GM21390 (cell line): Measurements from ENCODE around the gene RNASE1.
"Not testable (repeated sequence)": the region's sequence is repeated elsewhere in the genome, so short reads cannot be mapped to it uniquely, and the experiment has no call there.

Experiments used
- ATAC-seq: cut with Tn5 transposase; IDR thresholded peaks from one replicate; pipeline ENCODE4 v1.9.1; 2021; ENCODE audit not compliant: unreplicated experiment

RNASE1 gene

DNA sequence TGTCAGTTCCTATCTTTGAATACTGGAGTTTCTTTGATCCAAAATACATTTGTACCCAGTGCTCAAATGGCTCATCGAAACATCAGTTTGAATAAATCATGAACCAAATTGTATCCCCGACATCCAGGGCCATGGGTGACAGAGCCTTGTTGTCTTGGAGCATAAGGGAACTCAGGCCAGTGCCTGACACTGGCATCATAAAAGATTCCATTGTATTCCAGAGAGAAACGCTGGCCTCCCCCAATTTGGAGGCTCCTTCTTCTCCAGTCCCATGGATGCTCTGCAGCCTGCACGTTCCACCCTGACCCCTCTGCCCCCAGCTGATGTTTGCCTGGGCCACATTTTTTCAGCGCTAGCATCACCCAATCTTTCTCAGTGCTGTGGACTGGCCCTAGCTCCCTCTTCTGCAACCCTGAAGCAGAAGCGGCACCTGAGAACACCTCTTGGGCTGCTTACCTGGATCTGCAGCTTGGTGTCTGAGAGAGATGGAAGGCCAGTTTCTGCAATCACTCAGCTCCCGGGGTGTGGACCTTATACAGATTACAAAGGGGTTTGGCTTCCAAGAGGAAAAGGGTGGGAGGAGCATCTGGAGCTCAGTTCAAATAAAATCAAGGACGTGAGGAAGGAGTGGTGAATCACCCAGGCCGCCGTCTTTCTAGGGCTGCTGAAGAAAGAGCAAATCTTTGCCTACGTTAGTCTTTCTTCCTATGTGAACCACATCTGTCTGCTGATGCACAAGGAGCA is at the start of gene RNASE1:
Gene RNASE1, minus strand, starts transcription at position 504 of the 744 bp plus-strand sequence. CDS start 776 bp downstream, outside the sequence.
- ATAC-seq = no peak

DNA sequence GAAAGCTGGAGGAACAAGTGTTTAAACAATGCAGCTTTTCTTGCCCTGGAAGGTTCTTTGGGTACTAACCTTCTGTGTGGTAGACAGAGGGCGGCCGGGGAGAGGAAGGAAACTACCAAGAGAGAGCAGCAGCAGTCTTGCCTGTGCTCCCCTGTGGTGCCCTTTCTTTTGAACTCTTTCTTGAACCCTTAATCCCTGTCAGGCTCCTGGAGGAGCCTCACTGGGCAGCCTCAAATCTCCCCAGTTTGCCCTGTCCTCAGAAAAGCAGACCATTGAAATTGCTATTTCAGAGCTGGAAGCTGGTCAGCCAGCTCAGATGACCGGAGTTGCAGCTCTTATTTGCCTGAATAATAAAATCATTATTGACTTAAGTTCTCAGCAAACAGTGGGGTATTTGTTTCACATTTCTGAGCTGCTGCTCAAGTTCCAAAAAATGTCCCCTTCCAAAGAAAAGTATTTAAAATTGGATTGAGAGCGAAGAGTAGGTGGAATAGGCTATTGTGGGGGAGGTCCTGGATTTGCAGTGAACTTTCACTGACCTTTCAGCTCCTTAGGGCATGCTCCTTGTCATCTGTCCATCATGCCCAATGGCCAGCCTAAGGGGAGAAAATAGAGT is 46.4 kb upstream of the RNASE1 start:
- no peak for ATAC-seq

DNA sequence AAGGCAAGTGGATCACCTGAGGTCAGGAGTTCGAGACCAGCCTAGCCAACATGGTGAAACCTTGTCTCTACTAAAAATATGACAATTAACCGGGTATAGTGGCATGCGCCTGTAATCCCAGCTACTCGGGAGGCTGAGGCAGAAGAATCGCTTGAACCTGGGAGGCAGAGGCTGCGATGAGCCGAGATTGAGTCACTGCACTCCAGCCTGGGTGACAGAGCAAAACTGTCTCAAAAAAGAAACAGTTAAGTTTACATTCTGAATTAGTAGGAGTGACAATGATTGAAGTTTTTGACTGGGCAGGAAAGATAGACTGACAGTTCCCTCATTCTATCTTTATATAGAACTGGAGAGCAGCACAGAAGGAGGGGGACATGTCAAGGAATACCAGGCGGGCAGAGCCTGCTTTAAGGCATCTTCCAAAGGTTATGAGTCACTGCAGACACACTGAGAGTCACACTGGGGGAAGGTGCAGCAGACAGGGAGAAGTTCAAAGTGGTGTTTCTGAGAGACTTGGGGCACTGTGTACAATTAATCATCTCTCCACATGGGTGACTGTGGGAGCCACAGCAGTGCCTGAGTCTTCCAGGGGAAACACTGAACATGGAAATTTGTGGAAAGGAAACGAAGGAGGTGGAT is 45.8 kb upstream of the RNASE1 start:
- ATAC-seq = no peak

DNA sequence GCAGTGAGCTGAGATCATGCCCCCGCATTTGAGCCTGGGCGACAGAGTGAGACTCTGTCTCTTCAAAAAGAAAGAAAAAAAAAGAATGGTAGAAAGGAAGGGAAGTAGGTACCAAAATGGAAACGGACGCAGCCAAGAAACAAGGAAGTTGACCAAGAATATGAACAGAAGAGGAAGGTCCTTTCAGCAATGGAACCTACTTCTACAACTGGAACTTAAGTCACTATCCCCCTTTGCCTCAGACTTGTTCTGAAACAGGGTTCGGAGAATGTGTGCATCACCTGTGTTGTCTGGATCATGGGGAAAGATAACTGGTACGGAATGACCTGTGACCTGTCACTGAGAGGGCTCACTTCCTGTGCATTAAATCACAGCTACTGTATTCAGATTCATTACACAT is 43.9 kb upstream of the RNASE1 start:
- ATAC-seq = no peak

DNA sequence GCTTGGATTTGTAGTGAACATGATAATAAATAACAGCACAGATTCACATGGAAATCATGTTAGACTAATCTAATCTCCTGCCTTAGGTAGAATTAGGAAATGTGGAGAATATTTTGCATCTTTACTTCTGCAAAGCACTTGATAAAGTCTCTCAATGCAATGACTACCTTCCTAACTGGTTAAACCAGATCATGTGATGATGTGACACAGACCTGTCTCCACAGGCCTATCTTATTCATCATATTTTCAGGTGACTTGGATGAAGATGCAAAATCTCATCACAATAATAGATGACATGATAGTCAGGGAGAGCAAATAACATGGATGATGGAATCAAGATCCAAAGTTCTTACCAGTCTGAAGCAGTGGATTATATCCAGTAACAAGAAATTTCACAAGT is 38.5 kb upstream of the RNASE1 start:
- ATAC-seq = no peak

DNA sequence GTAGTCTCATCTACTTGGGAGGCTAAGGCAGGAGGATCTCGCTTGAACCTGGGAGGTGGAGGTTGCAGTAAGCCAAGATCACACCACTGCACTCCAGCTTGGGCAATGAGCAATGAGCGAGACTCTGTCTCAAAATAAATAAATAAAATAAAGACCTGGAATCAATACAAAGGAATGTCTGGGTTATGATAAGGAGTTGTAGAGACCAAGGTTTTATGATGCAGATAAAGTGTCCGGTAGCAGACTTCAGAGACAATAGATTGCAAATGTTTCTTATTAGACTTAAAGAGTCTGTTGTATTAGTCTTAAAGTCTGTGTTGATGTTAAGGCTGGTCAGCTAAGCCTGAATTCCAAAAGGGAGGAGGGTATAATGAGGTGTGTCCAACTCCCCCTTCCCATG is 35.2 kb upstream of the RNASE1 start:
- ATAC-seq = no peak

DNA sequence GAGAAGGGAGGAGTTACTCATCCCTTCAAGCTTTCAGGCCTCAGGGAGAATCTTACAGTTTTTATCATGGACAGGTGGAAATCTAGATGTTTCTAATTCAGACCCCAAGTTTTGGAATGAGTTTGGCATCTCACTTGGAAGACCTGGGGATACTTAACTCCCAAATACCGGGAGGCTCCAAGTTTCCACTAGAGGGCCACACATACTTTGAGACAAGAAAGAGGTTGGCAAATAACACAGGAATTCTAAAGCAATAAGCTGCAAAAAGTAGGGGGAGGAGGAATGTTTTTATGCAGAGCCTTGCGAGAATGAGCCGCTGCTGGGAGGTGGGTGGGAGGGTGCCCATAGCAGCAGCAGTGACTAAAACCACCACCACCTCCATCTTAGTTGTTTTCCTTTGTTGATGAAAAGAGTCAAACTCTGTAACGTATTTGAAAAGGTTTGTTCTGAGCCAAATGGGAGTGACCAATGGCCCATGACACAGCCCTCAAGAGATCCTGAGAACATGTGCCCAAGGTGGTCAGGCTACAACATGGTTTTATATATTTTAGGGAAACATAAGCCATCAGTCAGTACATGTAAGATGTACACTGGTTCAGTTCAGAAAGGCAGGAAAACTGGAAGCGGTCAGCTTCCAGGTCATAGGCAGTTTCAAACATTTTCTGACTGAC is 34.2 kb upstream of the RNASE1 start:
- no peak for ATAC-seq

DNA sequence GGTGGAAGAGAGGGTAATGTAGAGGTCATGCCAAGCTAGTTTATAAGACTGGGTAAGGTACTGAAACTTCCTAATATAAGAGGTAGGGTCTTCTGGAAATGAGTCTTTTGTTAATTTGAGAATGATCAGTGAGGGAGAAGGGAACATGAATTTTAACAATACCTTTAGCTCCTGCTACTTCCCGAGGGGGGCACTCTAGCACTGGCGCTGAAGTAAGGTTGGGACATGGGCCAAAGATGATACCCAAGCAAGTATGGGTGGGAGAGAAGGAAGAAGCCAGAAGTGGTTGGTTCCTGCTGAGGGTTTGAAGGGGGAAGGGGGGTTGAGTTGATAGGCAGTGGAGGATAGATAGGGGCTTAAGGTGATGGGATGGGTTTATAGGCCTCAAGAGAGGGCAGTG is 32.3 kb upstream of the RNASE1 start:
- ATAC-seq = no peak

DNA sequence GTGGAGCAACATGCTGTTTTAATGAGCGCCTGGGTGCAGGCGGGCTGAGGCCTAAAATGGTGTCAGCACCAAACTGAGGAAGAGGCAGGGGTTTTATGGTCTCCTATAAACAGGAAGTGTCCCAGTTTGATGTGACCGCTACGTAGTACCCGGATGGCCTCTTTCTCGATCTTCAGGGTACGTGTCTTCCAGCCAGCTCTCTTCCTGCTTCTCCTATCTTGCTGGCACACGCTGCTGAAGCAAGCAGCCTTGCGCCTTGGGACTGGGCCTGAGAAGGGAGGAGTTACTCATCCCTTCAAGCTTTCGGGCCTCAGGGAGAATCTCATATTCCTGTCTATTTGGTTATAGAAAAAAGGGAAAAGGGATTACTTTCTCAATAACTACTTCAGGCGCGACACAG is 28.2 kb upstream of the RNASE1 start:
- ATAC-seq = no peak

DNA sequence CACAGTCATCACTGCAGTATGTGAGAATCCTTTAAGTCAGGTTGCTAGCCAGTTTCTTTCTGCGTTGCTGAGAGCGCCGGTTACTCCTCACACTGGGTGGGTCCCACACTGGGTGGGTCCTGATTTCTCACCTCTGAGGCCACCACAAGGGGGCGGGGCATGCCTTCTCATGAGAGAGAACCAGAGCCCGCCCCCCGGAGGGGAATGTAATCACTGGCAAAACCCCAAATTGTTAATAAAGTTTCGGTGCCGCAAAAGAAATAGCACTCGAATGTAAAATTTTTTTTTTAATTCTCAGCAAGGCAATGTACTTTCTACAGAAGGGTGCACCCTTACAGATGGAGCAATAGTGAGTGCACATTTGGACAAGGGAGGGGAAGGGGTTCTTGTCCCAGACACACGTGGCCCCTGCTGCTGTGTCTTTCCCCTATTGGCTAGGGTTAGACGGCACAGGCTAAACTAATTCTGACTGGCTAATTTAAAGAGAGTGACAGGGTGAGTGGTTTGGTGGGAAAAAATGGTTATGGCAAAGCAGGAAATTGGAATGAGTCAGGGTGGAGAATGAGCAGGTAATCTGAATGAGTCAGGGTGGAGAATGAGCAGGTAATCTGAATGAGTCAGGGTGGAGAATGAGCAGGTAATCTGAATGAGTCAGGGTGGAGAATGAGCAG is 25.5 kb upstream of the RNASE1 start:
- ATAC-seq = not testable (repeated sequence)

DNA sequence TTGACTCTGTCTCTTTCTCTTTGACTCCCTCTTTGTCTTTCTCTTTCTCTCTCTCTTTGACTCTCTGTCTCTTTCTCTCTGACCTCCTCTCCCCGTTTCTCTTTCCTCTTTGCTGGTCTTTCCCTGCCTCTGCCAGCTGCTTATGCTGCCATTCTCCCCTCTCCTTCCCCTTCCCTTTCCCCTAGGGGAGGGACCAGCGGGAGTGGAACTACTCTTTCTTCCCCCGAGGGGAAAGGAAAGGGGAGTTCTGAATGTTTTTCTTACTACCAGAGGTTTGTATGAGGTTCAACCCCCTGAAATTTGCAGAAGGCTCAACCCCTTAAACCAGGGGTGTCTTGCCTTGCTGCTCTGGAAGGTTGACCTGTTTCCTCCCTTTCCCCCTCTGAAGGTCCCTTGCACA is 24.7 kb upstream of the RNASE1 start:
- ATAC-seq = no peak

DNA sequence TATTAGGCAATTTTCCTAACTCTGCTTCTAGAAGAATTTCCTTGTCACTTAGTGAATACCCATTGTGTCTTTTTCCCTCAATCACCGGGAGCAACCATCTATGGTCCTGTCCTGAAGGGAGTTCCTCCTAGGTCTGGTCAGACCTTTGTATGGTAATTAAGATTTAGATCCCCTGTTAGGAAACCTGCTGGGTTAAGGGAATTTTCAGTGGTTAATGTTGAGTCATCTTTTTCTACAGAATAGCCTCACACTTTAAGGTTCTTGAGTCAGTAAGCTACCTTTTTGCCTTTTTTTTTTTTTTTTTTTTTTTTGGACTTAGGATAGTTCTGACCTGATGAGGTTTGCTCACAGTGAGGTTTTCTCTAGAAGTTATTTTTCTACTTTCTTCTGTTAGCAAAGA is 24.0 kb upstream of the RNASE1 start:
- not testable (repeated sequence) for ATAC-seq

DNA sequence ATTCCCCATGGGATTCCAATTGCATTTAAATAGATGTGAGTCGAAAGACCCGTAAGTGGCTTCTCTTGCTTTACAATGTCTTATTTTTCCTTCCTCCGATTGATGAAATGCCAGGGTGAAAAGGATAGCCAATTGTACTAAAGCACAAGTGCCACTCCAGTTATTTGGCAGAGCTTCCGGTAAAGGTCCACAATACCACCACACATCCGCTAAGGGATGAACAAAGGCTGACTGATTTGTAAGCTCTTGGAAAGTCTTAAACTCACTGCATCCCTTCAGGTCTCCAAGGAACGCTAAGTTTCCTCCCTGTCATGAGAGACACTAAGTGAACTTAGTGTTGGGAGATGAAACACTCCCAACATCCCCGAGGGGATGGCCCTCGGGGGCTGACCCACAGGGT is 21.2 kb upstream of the RNASE1 start:
- no peak for ATAC-seq

DNA sequence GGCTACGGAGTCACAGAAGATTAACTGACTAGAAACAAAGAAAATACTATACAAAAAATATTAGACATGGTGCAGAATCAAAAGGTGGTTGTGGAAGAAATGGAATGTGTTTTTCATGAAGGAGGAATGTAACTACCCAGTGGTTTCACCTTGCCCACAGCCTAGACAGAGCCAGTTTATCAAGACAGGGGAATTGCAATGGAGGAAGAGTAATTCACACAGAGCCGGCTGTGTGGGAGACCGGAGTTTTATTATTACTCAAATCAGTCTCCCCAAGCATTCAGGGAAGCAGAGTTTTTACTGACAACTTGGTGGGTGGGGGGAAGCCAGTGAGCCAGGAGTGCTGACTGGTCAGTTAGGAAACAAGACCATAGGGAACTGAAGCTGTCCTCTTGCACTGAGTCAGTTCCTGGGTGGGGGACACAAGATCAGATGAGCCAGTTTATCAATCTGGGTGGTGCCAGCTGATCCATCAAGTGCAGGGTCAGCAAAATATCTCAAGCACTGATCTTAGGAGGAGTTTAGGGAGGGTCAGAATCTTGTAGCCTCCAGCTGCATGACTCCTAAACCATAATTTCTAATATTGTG is 19.0 kb upstream of the RNASE1 start:
- ATAC-seq = not testable (repeated sequence)

DNA sequence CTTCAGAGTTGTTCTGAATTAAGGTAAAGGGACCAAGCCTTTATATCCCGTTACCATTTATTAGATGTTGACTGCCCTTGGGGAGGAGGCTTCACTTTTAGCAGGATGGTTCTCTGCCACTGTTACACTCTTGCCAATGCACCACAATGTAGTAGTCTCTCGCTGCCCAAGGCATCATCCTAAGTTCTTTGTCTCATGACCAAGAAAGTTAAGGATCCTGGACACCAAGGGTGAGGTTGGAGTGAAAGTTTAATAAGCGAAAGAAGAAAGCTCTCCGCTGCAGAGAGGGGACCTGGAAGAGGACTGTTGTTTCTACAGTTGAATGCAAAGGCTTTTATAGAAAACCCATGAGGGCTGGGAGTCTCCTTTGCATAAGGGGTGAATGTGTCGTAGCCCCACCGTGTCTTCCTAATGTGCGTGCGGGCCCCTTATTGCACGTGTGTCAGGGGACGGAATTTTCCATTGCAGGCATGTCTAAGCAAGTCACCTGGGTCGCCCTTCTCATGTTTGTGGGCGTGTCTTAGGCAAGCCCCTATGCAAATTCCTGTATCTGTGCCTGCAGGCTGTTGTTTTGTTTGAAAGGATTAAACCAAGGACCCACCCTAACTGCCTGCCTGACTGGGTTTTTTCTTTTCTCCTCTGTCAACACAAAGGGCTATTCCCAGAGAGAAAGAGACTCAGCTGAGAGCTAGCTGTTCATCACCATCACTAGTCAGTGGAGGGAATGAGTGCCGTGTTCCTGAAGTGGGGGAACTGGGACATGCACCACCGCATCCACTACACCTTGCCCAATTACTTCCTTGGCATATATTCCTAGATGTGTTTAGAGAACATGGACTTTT is 17.6 kb upstream of the RNASE1 start:
- no peak for ATAC-seq

DNA sequence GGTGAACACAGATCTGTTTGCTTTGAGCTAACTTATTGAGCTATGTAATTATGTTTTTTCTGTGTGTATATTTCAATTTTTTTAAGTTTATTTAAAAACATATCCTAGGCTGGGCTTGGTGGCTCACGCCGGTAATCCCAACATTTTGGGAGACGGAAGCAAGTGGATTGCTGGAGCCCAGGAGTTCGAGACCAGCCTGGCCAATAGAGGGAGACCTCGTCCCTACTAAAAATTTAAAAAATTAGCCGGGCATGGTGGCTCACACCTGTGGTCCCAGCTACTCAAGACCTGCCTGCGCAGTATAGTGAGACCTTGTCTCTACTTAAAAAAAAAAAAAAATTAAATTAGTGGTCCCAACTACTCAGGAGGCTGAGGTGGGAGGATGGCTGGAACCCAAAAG is 16.2 kb upstream of the RNASE1 start:
- no peak for ATAC-seq

DNA sequence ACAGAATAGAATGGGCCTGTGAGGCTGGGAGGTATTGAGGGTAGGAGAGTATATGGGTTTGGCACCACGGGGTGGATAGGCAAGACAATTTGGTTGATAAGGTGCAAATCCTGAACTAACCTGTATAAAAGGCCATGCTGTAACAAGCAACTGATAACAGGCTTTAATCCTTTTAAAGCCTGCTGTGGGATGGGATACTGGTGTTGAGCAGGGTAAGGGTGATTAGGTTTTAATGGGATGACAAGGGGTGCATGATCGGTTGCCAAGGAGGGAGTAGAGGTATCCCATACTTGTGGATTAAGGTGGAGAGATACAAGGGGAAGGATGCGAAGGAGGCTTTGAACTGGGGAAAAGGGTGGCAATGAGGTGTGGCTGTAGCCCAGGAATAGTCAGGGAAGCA is 13.3 kb upstream of the RNASE1 start:
- not testable (repeated sequence) for ATAC-seq

DNA sequence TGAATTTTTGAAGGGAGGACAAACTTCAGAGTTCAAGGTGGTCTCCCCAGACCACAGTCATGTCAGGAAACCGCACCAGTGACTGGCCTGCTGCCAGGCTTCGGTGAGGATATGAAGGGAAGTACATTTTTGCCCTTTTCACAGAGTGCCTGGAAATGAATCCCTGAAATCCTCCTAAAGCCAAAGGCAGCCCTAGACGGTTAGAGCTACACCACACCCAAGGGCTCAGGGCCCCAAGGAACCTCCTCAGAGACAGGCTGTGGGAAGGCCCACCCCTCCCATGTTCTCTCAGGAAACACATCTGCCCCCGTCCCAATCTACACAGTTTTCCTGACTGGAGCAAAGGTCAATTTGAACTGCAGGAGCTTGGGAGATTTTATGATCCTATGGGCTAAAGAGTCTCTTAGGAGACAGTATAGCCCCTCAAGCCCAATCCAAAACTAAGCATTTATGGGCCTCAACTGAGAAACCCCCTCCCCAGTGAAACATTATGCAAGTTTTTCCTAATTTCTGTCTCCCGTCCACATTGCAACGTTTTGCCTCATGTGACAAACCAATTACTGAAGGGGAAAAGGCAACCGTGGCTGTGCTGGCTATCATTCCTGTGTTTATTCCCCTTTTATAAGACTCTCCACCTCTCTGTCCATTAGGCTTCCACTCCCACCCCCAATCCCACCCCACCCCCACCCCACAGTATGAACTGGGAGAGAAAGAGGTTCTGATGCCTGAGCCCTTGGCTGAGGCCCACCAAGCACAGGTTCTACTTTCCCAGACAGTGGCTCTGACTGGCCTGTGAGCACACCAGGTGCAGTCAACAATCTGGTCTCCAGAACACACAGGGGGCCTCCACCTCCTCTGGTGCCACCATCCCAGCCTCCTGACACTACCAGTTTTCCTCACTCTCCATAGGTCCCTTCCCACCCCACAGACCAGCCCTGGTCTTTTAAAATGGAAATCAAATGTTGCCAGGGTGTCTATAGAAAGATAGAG is 9.6 kb upstream of the RNASE1 start:
- ATAC-seq = no peak

DNA sequence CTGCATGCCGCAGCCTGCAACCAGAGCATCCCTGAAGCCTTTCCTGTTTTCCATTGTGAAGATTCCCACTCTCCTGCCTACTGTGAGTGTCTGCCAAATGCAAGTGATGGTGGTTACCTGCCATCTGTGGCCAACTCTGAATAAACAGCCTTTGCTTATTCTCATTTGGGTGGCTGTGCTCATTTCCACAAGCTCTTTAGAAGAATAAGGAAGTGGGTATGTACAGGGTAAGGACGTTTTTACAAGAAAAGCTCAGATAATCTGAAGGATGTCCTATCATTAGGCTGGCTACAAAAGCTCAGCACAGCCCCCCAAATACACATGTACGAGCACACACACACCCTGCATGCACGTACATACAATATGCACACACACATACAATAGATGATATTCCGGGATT is 7.3 kb upstream of the RNASE1 start:
- ATAC-seq = no peak
